ENCODE measurements around the gene POGZ.
A peak's percentile ranks its signal among the peaks of the same experiment; 100 is the strongest.

The POGZ gene

GRCh38 chr1:151478923-151479322 is 19.6 kb upstream of the POGZ start:
- no peak overlapping the region for H3K9ac ChIP-seq (ENCODE audit: low read length in 5 of 5)

GRCh38 chr1:151478140-151478812 is 19.0 kb upstream of the POGZ start:
- Histone ChIP-seq H3K27me3 (ENCODE audit: control insufficient read depth in 5 of 5, insufficient read depth in 4 of 5, low read length in 5 of 5) (no peaks in the 10 kb centered on the region), H3K4me1 (ENCODE audit: control insufficient read depth in 5 of 5, insufficient read depth in 5 of 5, low read length in 5 of 5) (peaks cover 0 to 7% (median 6%) of the 10 kb centered on the region in 5 donors), H3K4me3 (ENCODE audit: low read depth in 1 of 5, low read length in 5 of 5) (no peak overlapping the region), H3K9me3 (ENCODE audit: control insufficient read depth in 5 of 5, low read length in 5 of 5) (peaks cover 0 to 6% (median 4%) of the 10 kb centered on the region in 5 donors), H3K36me3 (ENCODE audit: control insufficient read depth in 5 of 5, insufficient read depth in 5 of 5, low read length in 5 of 5) (no peaks in the 10 kb centered on the region), H3K27ac (ENCODE audit: low read depth, low read length) (no peak overlapping the region), H3K9ac (ENCODE audit: low read length in 5 of 5) (no peak overlapping the region)

More at GRCh38 chr1:151478923-151479322, 19.6 kb upstream of the POGZ start:
- Histone ChIP-seq H3K27ac (ENCODE audit: low read depth, low read length) (no peak overlapping the region), H3K27me3 (ENCODE audit: control insufficient read depth in 5 of 5, insufficient read depth in 4 of 5, low read length in 5 of 5) (no peaks in the 10 kb centered on the region), H3K36me3 (ENCODE audit: control insufficient read depth in 5 of 5, insufficient read depth in 5 of 5, low read length in 5 of 5) (no peaks in the 10 kb centered on the region), H3K9me3 (ENCODE audit: control insufficient read depth in 5 of 5, low read length in 5 of 5) (peaks cover 0 to 6% (median 4%) of the 10 kb centered on the region in 5 donors), H3K4me1 (ENCODE audit: control insufficient read depth in 5 of 5, insufficient read depth in 5 of 5, low read length in 5 of 5) (peaks cover 0 to 2% (median under 1%) of the 10 kb centered on the region in 5 donors), H3K4me3 (ENCODE audit: low read depth in 1 of 5, low read length in 5 of 5) (no peak overlapping the region)

GRCh38 chr1:151477066-151477465 is 17.8 kb upstream of the POGZ start:
- no peaks in the 10 kb centered on the region for H3K36me3 ChIP-seq (ENCODE audit: control insufficient read depth in 5 of 5, insufficient read depth in 5 of 5, low read length in 5 of 5)

DNA sequence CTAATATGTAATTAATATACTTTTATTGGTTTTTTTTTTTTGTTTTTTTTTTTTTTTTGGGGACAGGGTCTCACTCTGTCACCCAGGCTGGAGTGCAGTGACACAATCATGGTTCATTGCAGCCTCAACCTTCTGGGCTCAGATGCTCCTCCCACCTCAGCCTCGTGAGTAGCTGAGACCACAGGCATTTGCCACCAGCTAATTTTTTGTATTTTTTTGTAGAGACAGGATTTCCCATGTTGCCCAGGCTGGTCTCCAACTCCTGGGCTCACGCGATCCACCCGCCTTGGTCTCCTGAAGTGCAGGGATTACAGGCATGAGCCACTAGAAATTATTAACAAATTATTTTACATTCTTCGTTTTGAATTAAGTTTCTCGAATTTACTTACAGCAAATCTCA is 16.8 kb upstream of the POGZ start:
- H3K27me3 ChIP-seq (ENCODE audit: control insufficient read depth in 5 of 5, insufficient read depth in 4 of 5, low read length in 5 of 5), result no peaks in the 10 kb centered on the region
- H3K36me3 ChIP-seq (ENCODE audit: control insufficient read depth in 5 of 5, insufficient read depth in 5 of 5, low read length in 5 of 5), result no peaks in the 10 kb centered on the region
- no peaks in the 10 kb centered on the region for H3K9me3 ChIP-seq (ENCODE audit: control insufficient read depth in 5 of 5, low read length in 5 of 5)
- peaks cover 0 to 13% (median 7%) of the 10 kb centered on the region in 5 donors for H3K4me1 ChIP-seq (ENCODE audit: control insufficient read depth in 5 of 5, insufficient read depth in 5 of 5, low read length in 5 of 5)
- no peak overlapping the region for H3K4me3 ChIP-seq (ENCODE audit: low read depth in 1 of 5, low read length in 5 of 5)
- H3K9ac ChIP-seq (ENCODE audit: low read length in 5 of 5), result no peak overlapping the region
- no peak overlapping the region for H3K27ac ChIP-seq (ENCODE audit: low read depth, low read length)

More at GRCh38 chr1:151477066-151477465, 17.8 kb upstream of the POGZ start:
- Histone ChIP-seq H3K9me3 (ENCODE audit: control insufficient read depth in 5 of 5, low read length in 5 of 5) (peaks cover 0 to 4% (median 2%) of the 10 kb centered on the region in 5 donors), H3K27ac (ENCODE audit: low read depth, low read length) (no peak overlapping the region), H3K4me3 (ENCODE audit: low read depth in 1 of 5, low read length in 5 of 5) (no peak overlapping the region), H3K27me3 (ENCODE audit: control insufficient read depth in 5 of 5, insufficient read depth in 4 of 5, low read length in 5 of 5) (no peaks in the 10 kb centered on the region), H3K9ac (ENCODE audit: low read length in 5 of 5) (no peak overlapping the region), H3K4me1 (ENCODE audit: control insufficient read depth in 5 of 5, insufficient read depth in 5 of 5, low read length in 5 of 5) (peaks cover 0 to 13% (median 7%) of the 10 kb centered on the region in 5 donors)

GRCh38 chr1:151475175-151475574 is 15.9 kb upstream of the POGZ start:
- Histone ChIP-seq H3K27ac (ENCODE audit: low read depth, low read length) (no peak overlapping the region), H3K4me3 (ENCODE audit: low read depth in 1 of 5, low read length in 5 of 5) (no peak overlapping the region), H3K27me3 (ENCODE audit: control insufficient read depth in 5 of 5, insufficient read depth in 4 of 5, low read length in 5 of 5) (no peaks in the 10 kb centered on the region), H3K4me1 (ENCODE audit: control insufficient read depth in 5 of 5, insufficient read depth in 5 of 5, low read length in 5 of 5) (peaks cover 0 to 13% (median 7%) of the 10 kb centered on the region in 5 donors), H3K9me3 (ENCODE audit: control insufficient read depth in 5 of 5, low read length in 5 of 5) (no peaks in the 10 kb centered on the region), H3K36me3 (ENCODE audit: control insufficient read depth in 5 of 5, insufficient read depth in 5 of 5, low read length in 5 of 5) (no peaks in the 10 kb centered on the region), H3K9ac (ENCODE audit: low read length in 5 of 5) (no peak overlapping the region)

DNA sequence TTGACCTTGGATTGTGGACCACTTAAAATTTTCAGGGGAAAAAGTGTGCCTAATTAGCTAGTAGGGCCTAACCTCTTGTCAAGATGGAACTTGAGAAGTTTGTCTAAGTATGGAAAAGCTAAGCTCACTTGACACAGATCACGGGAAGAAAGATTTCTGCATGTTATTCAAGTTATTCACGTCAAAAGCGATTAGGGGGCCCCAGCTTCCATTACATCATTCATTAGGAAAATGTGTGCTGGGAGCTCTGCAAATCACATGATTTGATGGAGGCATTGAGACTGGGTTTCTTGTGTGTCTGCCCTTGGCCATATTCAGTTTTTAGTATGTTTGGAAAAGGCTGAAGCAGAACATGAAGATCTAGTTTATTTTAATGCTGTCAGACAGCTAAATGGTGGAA is 15.5 kb upstream of the POGZ start:
- Histone ChIP-seq H3K27me3 (ENCODE audit: control insufficient read depth in 5 of 5, insufficient read depth in 4 of 5, low read length in 5 of 5) (no peaks in the 10 kb centered on the region), H3K36me3 (ENCODE audit: control insufficient read depth in 5 of 5, insufficient read depth in 5 of 5, low read length in 5 of 5) (no peaks in the 10 kb centered on the region), H3K9me3 (ENCODE audit: control insufficient read depth in 5 of 5, low read length in 5 of 5) (no peaks in the 10 kb centered on the region), H3K4me1 (ENCODE audit: control insufficient read depth in 5 of 5, insufficient read depth in 5 of 5, low read length in 5 of 5) (peaks cover 0 to 13% (median 7%) of the 10 kb centered on the region in 5 donors), H3K27ac (ENCODE audit: low read depth, low read length) (no peak overlapping the region), H3K4me3 (ENCODE audit: low read depth in 1 of 5, low read length in 5 of 5) (no peak overlapping the region), H3K9ac (ENCODE audit: low read length in 5 of 5) (no peak overlapping the region)

DNA sequence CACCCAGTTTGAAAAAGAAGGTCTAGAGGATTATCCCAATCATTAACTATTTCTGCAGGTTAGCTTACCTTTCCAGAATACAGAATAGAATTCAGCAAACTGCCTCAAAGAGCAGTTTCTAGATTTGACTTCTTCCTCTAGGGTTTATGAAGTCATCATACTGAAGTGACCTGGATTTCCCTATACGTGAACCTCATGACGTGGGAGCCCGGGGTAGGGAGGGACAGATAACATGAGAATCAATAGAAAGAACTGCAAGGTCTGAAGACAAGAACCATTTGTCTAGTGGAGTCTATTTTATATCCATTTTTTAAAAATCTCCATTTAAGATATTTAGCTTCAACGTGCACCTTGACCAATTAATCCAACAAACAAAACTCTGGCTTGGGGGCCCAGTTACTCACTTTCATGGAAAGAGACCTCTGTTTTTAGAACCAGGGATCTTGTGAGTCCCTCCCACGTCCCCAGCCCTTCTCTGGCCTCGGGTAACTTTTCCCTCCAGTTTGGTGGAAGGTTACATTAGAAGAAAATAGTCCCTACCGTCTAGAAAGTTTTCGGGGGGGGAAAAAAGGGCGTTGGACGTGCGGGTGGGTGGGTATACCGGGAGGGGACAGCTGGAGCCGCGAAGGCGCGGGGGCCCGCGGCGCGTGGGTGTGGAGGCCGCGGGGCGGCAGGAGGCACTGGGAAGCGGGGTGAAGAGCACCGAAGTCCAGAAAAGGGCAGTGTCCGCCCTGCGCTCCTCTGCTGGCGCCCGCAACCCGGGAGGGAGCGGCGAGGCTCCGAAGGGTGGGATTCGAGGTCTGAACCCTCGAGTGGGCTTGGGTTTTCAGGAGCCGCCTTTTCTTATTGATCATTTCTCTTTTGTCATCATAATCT is 13.8 kb upstream of the POGZ start:
- H3K36me3 ChIP-seq (ENCODE audit: control insufficient read depth in 5 of 5, insufficient read depth in 5 of 5, low read length in 5 of 5), result peaks cover 0 to 2% (median 0%) of the 10 kb centered on the region in 5 donors
- no peaks in the 10 kb centered on the region for H3K27me3 ChIP-seq (ENCODE audit: control insufficient read depth in 5 of 5, insufficient read depth in 4 of 5, low read length in 5 of 5)
- no peaks in the 10 kb centered on the region for H3K9me3 ChIP-seq (ENCODE audit: control insufficient read depth in 5 of 5, low read length in 5 of 5)
- peak overlapping the region; percentile 61 to 78 (median 70) for H3K4me3 ChIP-seq (ENCODE audit: low read depth in 1 of 5, low read length in 5 of 5)
- peak overlapping the region; percentile 55 to 86 (median 71) for H3K9ac ChIP-seq (ENCODE audit: low read length in 5 of 5)
- H3K4me1 ChIP-seq (ENCODE audit: control insufficient read depth in 5 of 5, insufficient read depth in 5 of 5, low read length in 5 of 5), result peaks cover 0 to 13% (median 7%) of the 10 kb centered on the region in 5 donors
- peak overlapping the region; percentile 27 for H3K27ac ChIP-seq (ENCODE audit: low read depth, low read length)

DNA sequence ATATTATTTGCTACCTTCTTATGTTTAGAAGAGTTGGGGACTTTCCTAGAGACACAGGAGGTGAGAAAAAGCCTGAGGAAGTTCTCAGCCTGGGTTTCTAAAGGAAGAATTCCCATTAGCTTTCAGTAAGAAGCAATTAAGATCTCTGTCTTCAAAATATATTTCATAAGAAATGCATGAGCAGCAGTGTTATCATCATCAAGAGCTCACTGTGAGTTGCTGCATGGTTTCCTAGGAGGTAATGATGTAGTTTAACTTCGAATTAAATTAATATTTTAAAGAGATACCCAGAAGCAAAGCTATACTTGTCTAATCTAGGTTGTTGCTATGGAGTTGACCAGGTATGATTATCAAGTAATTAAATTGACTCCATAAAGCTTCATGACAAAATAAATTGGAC is 5.7 kb upstream of the POGZ start:
- Histone ChIP-seq H3K4me3 (ENCODE audit: low read depth in 1 of 5, low read length in 5 of 5) (no peak overlapping the region), H3K9me3 (ENCODE audit: control insufficient read depth in 5 of 5, low read length in 5 of 5) (no peaks in the 10 kb centered on the region), H3K36me3 (ENCODE audit: control insufficient read depth in 5 of 5, insufficient read depth in 5 of 5, low read length in 5 of 5) (peaks cover 0 to 2% (median 0%) of the 10 kb centered on the region in 5 donors), H3K27ac (ENCODE audit: low read depth, low read length) (no peak overlapping the region), H3K4me1 (ENCODE audit: control insufficient read depth in 5 of 5, insufficient read depth in 5 of 5, low read length in 5 of 5) (no peaks in the 10 kb centered on the region), H3K9ac (ENCODE audit: low read length in 5 of 5) (no peak overlapping the region), H3K27me3 (ENCODE audit: control insufficient read depth in 5 of 5, insufficient read depth in 4 of 5, low read length in 5 of 5) (no peaks in the 10 kb centered on the region)

DNA sequence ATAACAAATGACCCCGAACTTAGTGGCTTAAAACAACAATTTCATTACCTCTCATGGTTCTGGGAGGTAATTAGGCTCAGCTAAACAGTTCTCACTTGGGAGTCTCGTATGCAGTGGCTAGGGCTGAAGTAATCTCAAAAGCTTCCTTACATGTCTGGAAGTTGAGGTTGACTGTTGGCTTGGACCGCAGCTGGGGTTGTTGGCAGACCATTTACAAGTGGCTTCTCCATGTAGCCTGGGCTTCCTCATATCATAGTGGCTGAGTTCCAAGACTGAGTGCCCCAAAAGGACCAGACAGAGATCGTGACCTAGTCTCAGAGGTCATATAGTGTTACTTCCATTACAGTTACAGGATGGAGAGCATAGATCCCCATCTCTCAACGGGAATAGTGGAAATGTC is 2.4 kb upstream of the POGZ start:
- H3K27me3 ChIP-seq (ENCODE audit: control insufficient read depth in 5 of 5, insufficient read depth in 4 of 5, low read length in 5 of 5), result no peaks in the 10 kb centered on the region
- H3K27ac ChIP-seq (ENCODE audit: low read depth, low read length), result no peak overlapping the region
- H3K4me1 ChIP-seq (ENCODE audit: control insufficient read depth in 5 of 5, insufficient read depth in 5 of 5, low read length in 5 of 5), result peaks cover 0 to 19% (median 11%) of the 10 kb centered on the region in 5 donors
- no peak overlapping the region for H3K9ac ChIP-seq (ENCODE audit: low read length in 5 of 5)
- H3K36me3 ChIP-seq (ENCODE audit: control insufficient read depth in 5 of 5, insufficient read depth in 5 of 5, low read length in 5 of 5), result no peaks in the 10 kb centered on the region
- no peaks in the 10 kb centered on the region for H3K9me3 ChIP-seq (ENCODE audit: control insufficient read depth in 5 of 5, low read length in 5 of 5)
- H3K4me3 ChIP-seq (ENCODE audit: low read depth in 1 of 5, low read length in 5 of 5), result no peak overlapping the region

DNA sequence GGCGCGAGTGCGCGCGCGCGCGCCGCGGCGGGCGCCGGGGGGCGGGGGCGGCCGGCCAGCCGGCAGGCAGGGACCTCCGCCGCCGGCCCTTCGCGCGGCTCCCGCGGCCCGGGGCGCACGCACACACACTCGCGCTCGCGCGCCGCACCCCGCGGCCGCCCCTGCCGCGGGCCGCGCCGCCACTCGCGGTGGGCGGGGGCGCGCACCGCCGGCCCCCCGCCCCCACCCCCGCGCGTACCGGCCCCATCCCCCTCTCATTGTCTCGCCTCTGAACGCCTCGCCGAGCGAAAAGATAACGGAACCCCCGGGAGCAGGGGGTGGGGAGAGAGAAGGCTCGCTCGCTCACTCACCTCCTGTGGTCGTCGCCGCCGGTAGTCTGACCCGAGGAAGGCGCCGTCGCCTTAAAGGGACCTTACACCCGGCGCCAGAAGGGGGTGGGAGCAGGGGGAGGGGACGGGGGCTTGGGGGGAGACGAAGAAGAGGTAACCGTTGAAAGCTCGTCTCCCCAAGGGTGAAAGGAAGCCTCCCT is 428 bp downstream of the POGZ start:
- H3K36me3 ChIP-seq (ENCODE audit: control insufficient read depth in 5 of 5, insufficient read depth in 5 of 5, low read length in 5 of 5), result no peaks in the 10 kb centered on the region
- no peaks in the 10 kb centered on the region for H3K9me3 ChIP-seq (ENCODE audit: control insufficient read depth in 5 of 5, low read length in 5 of 5)
- no peaks in the 10 kb centered on the region for H3K27me3 ChIP-seq (ENCODE audit: control insufficient read depth in 5 of 5, insufficient read depth in 4 of 5, low read length in 5 of 5)
- peak overlapping the region in 2 of 5 donors; percentile 53 to 56 for H3K9ac ChIP-seq (ENCODE audit: low read length in 5 of 5)
- peaks cover 0 to 32% (median 27%) of the 10 kb centered on the region in 5 donors for H3K4me1 ChIP-seq (ENCODE audit: control insufficient read depth in 5 of 5, insufficient read depth in 5 of 5, low read length in 5 of 5)
- H3K27ac ChIP-seq (ENCODE audit: low read depth, low read length), result peak overlapping the region; percentile 46
- peak overlapping the region; percentile 40 to 65 (median 59) for H3K4me3 ChIP-seq (ENCODE audit: low read depth in 1 of 5, low read length in 5 of 5)
